GM23338 (cell line): ENCODE results near the gene ADGRL1. TPM values are rescaled to one million over a fixed set of nuclear protein-coding genes. Genes with fewer than 3 reads are reported as not detected.
A peak's percentile ranks its signal among the peaks of the same experiment; 100 is the strongest.

ENCODE experiments used
- ATAC-seq: fragments of 200-7000 bp; cut with Tn5 transposase; 3 replicates; pipeline ENCODE4 v1.9.1; 2020
- DNase-seq: peaks from one replicate; pipeline ENCODE4 v3.0.0-alpha.2; 2015; ENCODE audit warnings: low spot score
- H2AFZ ChIP-seq: fragments of 200-600 bp; sonication (generic); 2 replicates; pipeline ENCODE4 v1.8.0; 2016; ENCODE audit warnings: antibody characterized with exemption, mild to moderate bottlenecking, moderate library complexity
- H3F3A ChIP-seq: fragments of 200-600 bp; sonication (generic); replicated peaks from 2 replicates; pipeline ENCODE4 v1.8.0; 2017; ENCODE audit warnings: antibody characterized with exemption, mixed run types, low read depth
- H3K27ac ChIP-seq: fragments of 200-600 bp; sonication (generic); 2 replicates; pipeline ENCODE4 v1.6.1; 2016; ENCODE audit warnings: low read depth
- H3K27me3 ChIP-seq: fragments of 200-600 bp; sonication (generic); 2 replicates; pipeline ENCODE4 v1.8.0; 2016; ENCODE audit warnings: mild to moderate bottlenecking, mixed run types, moderate library complexity; ENCODE audit not compliant: insufficient read depth
- H3K36me3 ChIP-seq: fragments of 200-600 bp; sonication (generic); 2 replicates; pipeline ENCODE4 v1.8.0; 2016; ENCODE audit warnings: mild to moderate bottlenecking; ENCODE audit not compliant: insufficient read depth
- H3K4me1 ChIP-seq: fragments of 200-600 bp; sonication (generic); 2 replicates; pipeline ENCODE4 v1.8.0; 2016; ENCODE audit warnings: mild to moderate bottlenecking, moderate library complexity; ENCODE audit not compliant: insufficient read depth
- H3K4me2 ChIP-seq: fragments of 200-600 bp; sonication (generic); 2 replicates; pipeline ENCODE4 v1.7.1; 2017; ENCODE audit warnings: mixed run types
- H3K4me3 ChIP-seq: fragments of 200-600 bp; sonication (generic); 2 replicates; pipeline ENCODE4 v1.6.1; 2016; ENCODE audit warnings: mixed run types
- H3K79me2 ChIP-seq: fragments of 200-600 bp; sonication (generic); replicated peaks from 2 replicates; pipeline ENCODE4 v1.8.0; 2017; ENCODE audit warnings: mild to moderate bottlenecking; ENCODE audit not compliant: insufficient read depth
- H3K9me2 ChIP-seq: fragments of 200-600 bp; sonication (generic); 2 replicates; pipeline ENCODE4 v1.8.0; 2017; ENCODE audit not compliant: insufficient read depth
- H4K20me1 ChIP-seq: fragments of 200-600 bp; sonication (generic); replicated peaks from 2 replicates; pipeline ENCODE4 v1.8.0; 2017; ENCODE audit warnings: mild to moderate bottlenecking; ENCODE audit not compliant: insufficient read depth
- H3K27ac Mint-ChIP-seq: 2 replicates; pipeline ENCODE4 v1.8.0; 2020; ENCODE audit warnings: inconsistent platforms, mild to moderate bottlenecking, moderate library complexity, mixed read lengths
- H3K27me3 Mint-ChIP-seq: 3 replicates; pipeline ENCODE4 v1.8.0; 2022; ENCODE audit warnings: low read depth, mild to moderate bottlenecking, moderate library complexity, mixed read lengths, inconsistent platforms; ENCODE audit not compliant: insufficient read depth, poor library complexity
- H3K36me3 Mint-ChIP-seq: 3 replicates; pipeline ENCODE4 v1.8.0; 2021; ENCODE audit warnings: low read depth, mild to moderate bottlenecking, inconsistent platforms, moderate library complexity, mixed read lengths
- H3K4me1 Mint-ChIP-seq: 3 replicates; pipeline ENCODE4 v1.8.0; 2020; ENCODE audit warnings: mild to moderate bottlenecking, inconsistent platforms, mixed read lengths
- H3K4me3 Mint-ChIP-seq: 3 replicates; pipeline ENCODE4 v1.8.0; 2021; ENCODE audit warnings: moderate library complexity, mild to moderate bottlenecking, inconsistent platforms, mixed read lengths
- H3K9me3 Mint-ChIP-seq: 3 replicates; pipeline ENCODE4 v1.8.0; 2020; ENCODE audit warnings: moderate library complexity, mild to moderate bottlenecking, inconsistent platforms, mixed read lengths
- CREB1 ChIP-seq: fragments of 250-450 bp; sonication (Bioruptor Pico); IDR thresholded peaks from 2 replicates; pipeline ENCODE4 v1.5.0; 2020; ENCODE audit warnings: low read depth, mild to moderate bottlenecking, moderate library complexity
- EZH2 ChIP-seq: fragments of 200-600 bp; sonication (generic); IDR thresholded peaks from one replicate; pipeline ENCODE4 v1.8.0; 2017; ENCODE audit warnings: antibody characterized with exemption, mild to moderate bottlenecking, low read depth; ENCODE audit not compliant: unreplicated experiment
- EZH2phosphoT487 ChIP-seq: fragments of 200-600 bp; sonication (generic); IDR thresholded peaks from one replicate; pipeline ENCODE4 v1.8.1; 2018; ENCODE audit warnings: antibody characterized with exemption; ENCODE audit not compliant: unreplicated experiment
- JUNB ChIP-seq: IDR thresholded peaks from one replicate; pipeline ENCODE4 v1.6.1; 2016; ENCODE audit warnings: antibody characterized with exemption; ENCODE audit not compliant: unreplicated experiment
- NANOG ChIP-seq: IDR thresholded peaks from 2 replicates; pipeline ENCODE4 v1.6.1; 2016; ENCODE audit warnings: antibody characterized with exemption, borderline replicate concordance
- POLR2AphosphoS5 ChIP-seq: IDR thresholded peaks from 2 replicates; pipeline ENCODE4 v1.6.1; 2016; ENCODE audit warnings: antibody characterized with exemption, low read depth
- STAT1 ChIP-seq: IDR thresholded peaks from one replicate; pipeline ENCODE4 v1.6.1; 2016; ENCODE audit warnings: antibody characterized with exemption; ENCODE audit not compliant: unreplicated experiment
- ZNF114 ChIP-seq: fragments of 250-450 bp; sonication (Bioruptor Pico); IDR thresholded peaks from 2 replicates; pipeline ENCODE4 v1.5.0; 2020; ENCODE audit warnings: mild to moderate bottlenecking, moderate library complexity
- ZNF331 ChIP-seq: fragments of 250-450 bp; sonication (Bioruptor Pico); IDR thresholded peaks from 2 replicates; pipeline ENCODE4 v1.5.0; 2020; ENCODE audit warnings: low read depth, mild to moderate bottlenecking, moderate library complexity
- ZNF462 ChIP-seq: fragments of 250-450 bp; sonication (Bioruptor Pico); IDR thresholded peaks from 2 replicates; pipeline ENCODE4 v1.5.0; 2020; ENCODE audit warnings: mild to moderate bottlenecking, moderate library complexity
- polyA plus RNA-seq: library from polyadenylated mRNA; unstranded; fragments of >200 nt; fragmentation: Nextera tagmentation; extraction: Ambion mirVana; gene quantifications from 2 replicates; pipeline ENCODE4 v1.2.1, GENCODE V29; 2016
- total RNA-seq: library from RNA; depleted of rRNA; stranded (reverse); fragments of >200 nt; shearing (Covaris generic); gene quantifications from 2 replicates; pipeline ENCODE4 v1.2.3, GENCODE V29; 2014
- TF ChIP-seq, protein P1 (sequence below): IDR thresholded peaks from one replicate; pipeline ENCODE4 v1.6.1; 2018; ENCODE audit warnings: antibody characterized with exemption; ENCODE audit not compliant: unreplicated experiment
- TF ChIP-seq, protein P2 (sequence below), 2 experiments: fragments of 200-600 bp in 1 of 2; sonication (generic) in 1 of 2; conservative IDR thresholded peaks; 2 replicates each; pipeline versions ENCODE4 v1.5.1 to v1.6.1; 2016 to 2017; ENCODE audit warnings: antibody characterized with exemption in 2 of 2, low read depth in 2 of 2, mild to moderate bottlenecking in 2 of 2, moderate library complexity in 1 of 2
- TF ChIP-seq, protein P3 (sequence below): IDR thresholded peaks from 2 replicates; pipeline ENCODE4 v1.6.1; 2016; ENCODE audit warnings: antibody characterized with exemption

ADGRL1 gene
- total and polyA plus RNA-seq, 2 experiments from 2014 or later, result 20.6 to 100 TPM

GRCh38 chr19:14141041-14141440, 64.9 kb downstream of the ADGRL1 start (continued):
- TF ChIP-seq, protein P1, sequence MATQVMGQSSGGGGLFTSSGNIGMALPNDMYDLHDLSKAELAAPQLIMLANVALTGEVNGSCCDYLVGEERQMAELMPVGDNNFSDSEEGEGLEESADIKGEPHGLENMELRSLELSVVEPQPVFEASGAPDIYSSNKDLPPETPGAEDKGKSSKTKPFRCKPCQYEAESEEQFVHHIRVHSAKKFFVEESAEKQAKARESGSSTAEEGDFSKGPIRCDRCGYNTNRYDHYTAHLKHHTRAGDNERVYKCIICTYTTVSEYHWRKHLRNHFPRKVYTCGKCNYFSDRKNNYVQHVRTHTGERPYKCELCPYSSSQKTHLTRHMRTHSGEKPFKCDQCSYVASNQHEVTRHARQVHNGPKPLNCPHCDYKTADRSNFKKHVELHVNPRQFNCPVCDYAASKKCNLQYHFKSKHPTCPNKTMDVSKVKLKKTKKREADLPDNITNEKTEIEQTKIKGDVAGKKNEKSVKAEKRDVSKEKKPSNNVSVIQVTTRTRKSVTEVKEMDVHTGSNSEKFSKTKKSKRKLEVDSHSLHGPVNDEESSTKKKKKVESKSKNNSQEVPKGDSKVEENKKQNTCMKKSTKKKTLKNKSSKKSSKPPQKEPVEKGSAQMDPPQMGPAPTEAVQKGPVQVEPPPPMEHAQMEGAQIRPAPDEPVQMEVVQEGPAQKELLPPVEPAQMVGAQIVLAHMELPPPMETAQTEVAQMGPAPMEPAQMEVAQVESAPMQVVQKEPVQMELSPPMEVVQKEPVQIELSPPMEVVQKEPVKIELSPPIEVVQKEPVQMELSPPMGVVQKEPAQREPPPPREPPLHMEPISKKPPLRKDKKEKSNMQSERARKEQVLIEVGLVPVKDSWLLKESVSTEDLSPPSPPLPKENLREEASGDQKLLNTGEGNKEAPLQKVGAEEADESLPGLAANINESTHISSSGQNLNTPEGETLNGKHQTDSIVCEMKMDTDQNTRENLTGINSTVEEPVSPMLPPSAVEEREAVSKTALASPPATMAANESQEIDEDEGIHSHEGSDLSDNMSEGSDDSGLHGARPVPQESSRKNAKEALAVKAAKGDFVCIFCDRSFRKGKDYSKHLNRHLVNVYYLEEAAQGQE, result no peak
- TF ChIP-seq ZNF114, result no peak

GRCh38 chr19:14139944-14140343, 66.0 kb downstream of the ADGRL1 start:
- Histone ChIP-seq H3K4me2 (no peak overlapping the region), H3K36me3 (no peaks in the 10 kb centered on the region), H3K79me2 (peaks cover 10% of the 10 kb centered on the region), H3F3A (peaks cover 6% of the 10 kb centered on the region; the same call in 1 of the 2 replicates), H3K4me1 (peaks cover 16% of the 10 kb centered on the region), H3K9me2 (no peaks in the 10 kb centered on the region), H3K4me3 (no peak overlapping the region), H2AFZ (no peak overlapping the region), H3K27ac (no peak overlapping the region), H3K27me3 (no peaks in the 10 kb centered on the region), H4K20me1 (peaks cover 4% of the 10 kb centered on the region)
- ATAC-seq, result no peak
- peaks cover 2% of the 10 kb centered on the region; the same call in 1 of the 3 replicates for H3K9me3 Mint-ChIP-seq
- H3K27me3 Mint-ChIP-seq, result peaks cover 8% of the 10 kb centered on the region
- no peak overlapping the region for H3K27ac Mint-ChIP-seq
- DNase-seq, result no peak
- peaks cover 9% of the 10 kb centered on the region; the same call in 2 of the 3 replicates for H3K4me1 Mint-ChIP-seq
- peak overlapping the region; percentile 1; the same call in 1 of the 3 replicates for H3K4me3 Mint-ChIP-seq
- no peaks in the 10 kb centered on the region for H3K36me3 Mint-ChIP-seq
- TF ChIP-seq NANOG, result no peak
- TF ChIP-seq, protein P2, sequence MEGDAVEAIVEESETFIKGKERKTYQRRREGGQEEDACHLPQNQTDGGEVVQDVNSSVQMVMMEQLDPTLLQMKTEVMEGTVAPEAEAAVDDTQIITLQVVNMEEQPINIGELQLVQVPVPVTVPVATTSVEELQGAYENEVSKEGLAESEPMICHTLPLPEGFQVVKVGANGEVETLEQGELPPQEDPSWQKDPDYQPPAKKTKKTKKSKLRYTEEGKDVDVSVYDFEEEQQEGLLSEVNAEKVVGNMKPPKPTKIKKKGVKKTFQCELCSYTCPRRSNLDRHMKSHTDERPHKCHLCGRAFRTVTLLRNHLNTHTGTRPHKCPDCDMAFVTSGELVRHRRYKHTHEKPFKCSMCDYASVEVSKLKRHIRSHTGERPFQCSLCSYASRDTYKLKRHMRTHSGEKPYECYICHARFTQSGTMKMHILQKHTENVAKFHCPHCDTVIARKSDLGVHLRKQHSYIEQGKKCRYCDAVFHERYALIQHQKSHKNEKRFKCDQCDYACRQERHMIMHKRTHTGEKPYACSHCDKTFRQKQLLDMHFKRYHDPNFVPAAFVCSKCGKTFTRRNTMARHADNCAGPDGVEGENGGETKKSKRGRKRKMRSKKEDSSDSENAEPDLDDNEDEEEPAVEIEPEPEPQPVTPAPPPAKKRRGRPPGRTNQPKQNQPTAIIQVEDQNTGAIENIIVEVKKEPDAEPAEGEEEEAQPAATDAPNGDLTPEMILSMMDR (conservative IDR thresholded peaks at IDR 0.05; ENCODE audit: low read depth in 2 of 2), result no peak
- TF ChIP-seq EZH2, result no peak
- no peak for TF ChIP-seq ZNF331 (CRISPR knock-in tag)
- TF ChIP-seq, protein P3, sequence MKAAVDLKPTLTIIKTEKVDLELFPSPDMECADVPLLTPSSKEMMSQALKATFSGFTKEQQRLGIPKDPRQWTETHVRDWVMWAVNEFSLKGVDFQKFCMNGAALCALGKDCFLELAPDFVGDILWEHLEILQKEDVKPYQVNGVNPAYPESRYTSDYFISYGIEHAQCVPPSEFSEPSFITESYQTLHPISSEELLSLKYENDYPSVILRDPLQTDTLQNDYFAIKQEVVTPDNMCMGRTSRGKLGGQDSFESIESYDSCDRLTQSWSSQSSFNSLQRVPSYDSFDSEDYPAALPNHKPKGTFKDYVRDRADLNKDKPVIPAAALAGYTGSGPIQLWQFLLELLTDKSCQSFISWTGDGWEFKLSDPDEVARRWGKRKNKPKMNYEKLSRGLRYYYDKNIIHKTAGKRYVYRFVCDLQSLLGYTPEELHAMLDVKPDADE, result no peak
- TF ChIP-seq JUNB, result no peak
- TF ChIP-seq POLR2AphosphoS5, result no peak
- no peak for TF ChIP-seq EZH2phosphoT487
- TF ChIP-seq STAT1, result no peak
- no peak for TF ChIP-seq ZNF462 (CRISPR knock-in tag)
- TF ChIP-seq CREB1, result no peak
